SK-N-MC (cell line): ENCODE measurements around the gene TBCEL.

Experiments used
- EZH2 ChIP-seq: fragments of 200-600 bp; sonication (generic); IDR thresholded peaks from one replicate; pipeline ENCODE4 v1.6.1; 2017; ENCODE audit warnings: antibody characterized with exemption
- POLR2AphosphoS5 ChIP-seq: IDR thresholded peaks from 2 replicates; pipeline ENCODE4 v1.6.1; 2012; ENCODE audit warnings: mild to moderate bottlenecking, low read depth, low read length, borderline replicate concordance

- TF ChIP-seq EZH2 (no peak), POLR2AphosphoS5 (no peak)
Measured at GRCh38 chr11:121099364-121099763, 75.5 kb downstream of the TBCEL start.
